ENCODE results near the gene CSNK1A1L.

GRCh38 chr13:37068962-37069361 is 36.5 kb downstream of the CSNK1A1L start:
- TF ChIP-seq, protein P1, sequence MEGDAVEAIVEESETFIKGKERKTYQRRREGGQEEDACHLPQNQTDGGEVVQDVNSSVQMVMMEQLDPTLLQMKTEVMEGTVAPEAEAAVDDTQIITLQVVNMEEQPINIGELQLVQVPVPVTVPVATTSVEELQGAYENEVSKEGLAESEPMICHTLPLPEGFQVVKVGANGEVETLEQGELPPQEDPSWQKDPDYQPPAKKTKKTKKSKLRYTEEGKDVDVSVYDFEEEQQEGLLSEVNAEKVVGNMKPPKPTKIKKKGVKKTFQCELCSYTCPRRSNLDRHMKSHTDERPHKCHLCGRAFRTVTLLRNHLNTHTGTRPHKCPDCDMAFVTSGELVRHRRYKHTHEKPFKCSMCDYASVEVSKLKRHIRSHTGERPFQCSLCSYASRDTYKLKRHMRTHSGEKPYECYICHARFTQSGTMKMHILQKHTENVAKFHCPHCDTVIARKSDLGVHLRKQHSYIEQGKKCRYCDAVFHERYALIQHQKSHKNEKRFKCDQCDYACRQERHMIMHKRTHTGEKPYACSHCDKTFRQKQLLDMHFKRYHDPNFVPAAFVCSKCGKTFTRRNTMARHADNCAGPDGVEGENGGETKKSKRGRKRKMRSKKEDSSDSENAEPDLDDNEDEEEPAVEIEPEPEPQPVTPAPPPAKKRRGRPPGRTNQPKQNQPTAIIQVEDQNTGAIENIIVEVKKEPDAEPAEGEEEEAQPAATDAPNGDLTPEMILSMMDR (IDR thresholded peaks at IDR 0.05; ENCODE audit: low read depth, low read length), result peak; percentile 64
- TF ChIP-seq EZH2phosphoT487 (IDR thresholded peaks at IDR 0.05; ENCODE audit: low read depth), result no peak

Measured in OCI-LY3 (cell line).